ENCODE results near the gene IL1A.
A peak's percentile ranks its signal among the peaks of the same experiment; 100 is the strongest.

IL1A gene

GRCh38 chr2:112737542-112738232 lies 46.6 kb downstream of the IL1A start:
- no peaks in the 10 kb centered on the region for H3K27me3 ChIP-seq (ENCODE audit: control insufficient read depth in 1 of 2, insufficient read depth in 2 of 2, low read length in 2 of 2)
- H3K36me3 ChIP-seq (ENCODE audit: control insufficient read depth in 2 of 2, insufficient read depth in 2 of 2, low read length in 2 of 2): no peaks in the 10 kb centered on the region
- no peak overlapping the region for H3K4me3 ChIP-seq (ENCODE audit: low read length in 2 of 2)
- H3K27ac ChIP-seq (ENCODE audit: low read length): no peak overlapping the region
- no peaks in the 10 kb centered on the region for H3K9me3 ChIP-seq (ENCODE audit: control insufficient read depth in 2 of 2, low read length in 2 of 2)
- H3K4me1 ChIP-seq (ENCODE audit: control insufficient read depth, insufficient read depth, low read length): no peaks in the 10 kb centered on the region
- no peak overlapping the region for H3K9ac ChIP-seq (ENCODE audit: low read length in 2 of 2)

DNA sequence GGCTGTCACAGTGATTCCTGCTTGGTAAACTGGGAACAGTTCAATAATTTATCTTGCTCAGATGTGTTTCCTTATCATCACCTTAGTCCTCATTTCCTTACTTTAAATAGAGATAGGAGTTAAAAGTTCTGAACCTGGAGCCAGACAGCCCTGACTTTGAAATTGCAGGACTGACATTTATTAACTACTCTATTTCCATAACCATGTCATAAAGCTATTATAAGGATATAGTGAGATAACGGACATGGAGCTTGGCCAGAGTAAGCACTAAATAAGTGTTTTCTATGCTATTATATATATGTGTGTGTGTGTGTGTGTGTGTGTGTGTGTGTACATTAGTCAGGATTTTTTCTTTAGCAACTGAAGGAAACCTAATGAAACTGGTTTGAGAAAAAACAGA lies 50.4 kb downstream of the IL1A start:
- H3K9ac ChIP-seq (ENCODE audit: low read length in 2 of 2): no peak overlapping the region
- no peaks in the 10 kb centered on the region for H3K4me1 ChIP-seq (ENCODE audit: control insufficient read depth, insufficient read depth, low read length)
- no peaks in the 10 kb centered on the region for H3K36me3 ChIP-seq (ENCODE audit: control insufficient read depth in 2 of 2, insufficient read depth in 2 of 2, low read length in 2 of 2)
- no peak overlapping the region for H3K27ac ChIP-seq (ENCODE audit: low read length)
- no peaks in the 10 kb centered on the region for H3K27me3 ChIP-seq (ENCODE audit: control insufficient read depth in 1 of 2, insufficient read depth in 2 of 2, low read length in 2 of 2)
- H3K9me3 ChIP-seq (ENCODE audit: control insufficient read depth in 2 of 2, low read length in 2 of 2): no peaks in the 10 kb centered on the region
- no peak overlapping the region for H3K4me3 ChIP-seq (ENCODE audit: low read length in 2 of 2)

DNA sequence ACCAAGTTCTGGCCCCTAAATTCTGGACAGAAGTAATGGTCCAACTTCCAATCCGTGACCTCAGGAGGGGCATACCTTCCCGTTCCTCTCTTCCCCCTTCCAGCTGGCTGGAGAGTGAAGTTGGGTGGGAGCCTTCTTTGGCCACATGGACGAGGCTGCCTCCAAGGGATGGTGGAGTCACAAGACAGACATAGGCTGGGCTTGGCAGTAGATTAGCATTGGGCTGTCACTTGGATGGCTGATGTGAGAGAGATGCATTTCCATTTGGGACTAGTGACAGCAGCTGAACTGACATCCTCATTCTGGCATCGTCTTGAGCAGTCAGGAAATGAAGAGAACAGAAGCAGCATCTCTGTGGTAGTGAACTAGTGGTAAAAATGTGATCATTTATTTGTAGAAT lies 50.8 kb downstream of the IL1A start:
- H3K4me3 ChIP-seq (ENCODE audit: low read length in 2 of 2): no peak overlapping the region
- no peak overlapping the region for H3K27ac ChIP-seq (ENCODE audit: low read length)
- H3K4me1 ChIP-seq (ENCODE audit: control insufficient read depth, insufficient read depth, low read length): no peaks in the 10 kb centered on the region
- H3K9me3 ChIP-seq (ENCODE audit: control insufficient read depth in 2 of 2, low read length in 2 of 2): no peaks in the 10 kb centered on the region
- H3K36me3 ChIP-seq (ENCODE audit: control insufficient read depth in 2 of 2, insufficient read depth in 2 of 2, low read length in 2 of 2): no peaks in the 10 kb centered on the region
- no peak overlapping the region for H3K9ac ChIP-seq (ENCODE audit: low read length in 2 of 2)
- H3K27me3 ChIP-seq (ENCODE audit: control insufficient read depth in 1 of 2, insufficient read depth in 2 of 2, low read length in 2 of 2): no peaks in the 10 kb centered on the region

GRCh38 chr2:112731479-112731878 lies 52.8 kb downstream of the IL1A start:
- H3K4me3 ChIP-seq (ENCODE audit: low read length in 2 of 2): no peak overlapping the region
- H3K27me3 ChIP-seq (ENCODE audit: control insufficient read depth in 1 of 2, insufficient read depth in 2 of 2, low read length in 2 of 2): peaks cover 0 to 3% of the 10 kb centered on the region in 2 donors
- H3K27ac ChIP-seq (ENCODE audit: low read length): no peak overlapping the region
- H3K36me3 ChIP-seq (ENCODE audit: control insufficient read depth in 2 of 2, insufficient read depth in 2 of 2, low read length in 2 of 2): no peaks in the 10 kb centered on the region
- peaks cover 5% of the 10 kb centered on the region for H3K4me1 ChIP-seq (ENCODE audit: control insufficient read depth, insufficient read depth, low read length)
- no peaks in the 10 kb centered on the region for H3K9me3 ChIP-seq (ENCODE audit: control insufficient read depth in 2 of 2, low read length in 2 of 2)
- H3K9ac ChIP-seq (ENCODE audit: low read length in 2 of 2): no peak overlapping the region

DNA sequence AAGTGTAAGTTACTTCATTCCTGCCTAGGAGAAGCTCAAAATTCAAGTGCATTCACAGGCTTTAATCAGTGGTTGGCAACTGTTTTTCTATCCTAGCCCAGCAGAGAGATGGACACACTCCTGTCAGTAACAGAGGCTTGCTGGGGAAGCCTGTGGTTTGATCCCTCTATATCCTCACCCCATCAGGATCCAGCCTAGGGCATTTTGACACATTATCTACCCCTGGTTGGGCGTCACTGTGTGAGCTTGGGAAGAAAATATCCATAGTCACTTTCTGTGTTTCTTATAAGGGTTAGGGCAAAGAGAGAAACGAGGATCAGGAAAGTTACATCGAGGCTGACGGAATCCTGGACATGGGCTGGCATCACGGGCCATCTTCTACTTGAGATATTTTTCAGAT lies 53.5 kb downstream of the IL1A start:
- no peak overlapping the region for H3K27ac ChIP-seq (ENCODE audit: low read length)
- peaks cover 6% of the 10 kb centered on the region for H3K4me1 ChIP-seq (ENCODE audit: control insufficient read depth, insufficient read depth, low read length)
- H3K9ac ChIP-seq (ENCODE audit: low read length in 2 of 2): no peak overlapping the region
- no peaks in the 10 kb centered on the region for H3K9me3 ChIP-seq (ENCODE audit: control insufficient read depth in 2 of 2, low read length in 2 of 2)
- H3K4me3 ChIP-seq (ENCODE audit: low read length in 2 of 2): no peak overlapping the region
- no peaks in the 10 kb centered on the region for H3K36me3 ChIP-seq (ENCODE audit: control insufficient read depth in 2 of 2, insufficient read depth in 2 of 2, low read length in 2 of 2)
- H3K27me3 ChIP-seq (ENCODE audit: control insufficient read depth in 1 of 2, insufficient read depth in 2 of 2, low read length in 2 of 2): peaks cover 0 to 3% of the 10 kb centered on the region in 2 donors

DNA sequence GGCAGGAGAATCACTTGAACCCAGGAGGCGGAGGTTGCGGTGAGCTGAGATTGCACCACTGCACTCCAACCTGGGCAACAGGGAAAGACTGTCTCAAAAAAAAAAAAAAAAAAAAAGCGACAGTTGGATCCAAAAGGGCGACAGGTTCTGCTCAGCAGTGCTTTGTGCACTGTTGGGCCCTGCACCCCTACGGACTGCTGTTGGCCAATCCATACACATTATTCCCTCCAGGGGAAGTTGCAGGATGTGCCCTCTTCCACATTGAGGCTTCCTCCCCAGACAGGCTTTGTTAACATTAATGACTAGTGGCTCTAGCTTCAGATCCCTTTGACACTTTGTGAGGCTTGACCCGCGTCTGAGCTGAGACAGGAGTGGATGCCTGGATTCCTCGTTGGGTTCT lies 54.1 kb downstream of the IL1A start:
- no peak overlapping the region for H3K4me3 ChIP-seq (ENCODE audit: low read length in 2 of 2)
- H3K27ac ChIP-seq (ENCODE audit: low read length): no peak overlapping the region
- H3K4me1 ChIP-seq (ENCODE audit: control insufficient read depth, insufficient read depth, low read length): peaks cover 6% of the 10 kb centered on the region
- H3K9ac ChIP-seq (ENCODE audit: low read length in 2 of 2): no peak overlapping the region
- H3K9me3 ChIP-seq (ENCODE audit: control insufficient read depth in 2 of 2, low read length in 2 of 2): no peaks in the 10 kb centered on the region
- H3K27me3 ChIP-seq (ENCODE audit: control insufficient read depth in 1 of 2, insufficient read depth in 2 of 2, low read length in 2 of 2): peaks cover 0 to 3% of the 10 kb centered on the region in 2 donors
- no peaks in the 10 kb centered on the region for H3K36me3 ChIP-seq (ENCODE audit: control insufficient read depth in 2 of 2, insufficient read depth in 2 of 2, low read length in 2 of 2)

DNA sequence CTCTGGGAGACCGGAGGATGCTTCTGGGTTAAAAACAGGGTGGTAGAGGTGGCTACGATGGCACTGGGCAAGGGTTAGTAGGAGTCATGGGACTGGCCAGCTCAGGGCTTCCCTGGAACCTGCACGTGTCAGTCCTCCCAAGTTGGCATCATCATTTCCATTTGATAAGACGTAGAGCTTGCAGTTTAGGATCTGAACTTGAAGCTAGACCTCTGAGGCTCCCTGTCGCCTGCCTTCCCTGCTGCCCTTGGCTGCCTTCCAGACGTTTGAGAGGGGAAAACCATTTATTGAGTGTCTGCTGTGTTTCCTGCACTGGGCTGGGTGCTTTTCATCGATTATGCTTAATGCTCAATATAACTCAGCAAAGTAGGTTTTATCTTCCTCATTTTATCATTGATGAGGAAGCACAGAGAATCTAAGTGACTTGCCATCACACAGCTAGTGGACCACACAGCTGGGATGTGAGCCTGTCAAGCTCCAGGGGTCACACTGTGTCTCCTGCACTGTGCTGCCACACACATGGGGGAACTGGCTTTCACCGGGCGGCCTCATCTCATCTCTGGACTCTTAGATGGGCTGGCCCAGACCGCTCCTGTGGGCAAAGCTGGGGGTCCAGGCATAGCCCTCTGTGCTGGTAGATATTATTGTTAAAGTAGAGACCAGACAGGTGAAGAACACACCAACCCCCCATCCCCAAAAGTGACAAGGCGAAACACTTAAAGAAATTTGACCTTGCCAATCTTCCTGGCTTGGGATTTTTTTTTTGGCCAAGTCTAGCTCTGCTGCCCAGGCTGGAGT lies 55.7 kb downstream of the IL1A start:
- Histone ChIP-seq H3K9ac (ENCODE audit: low read length in 2 of 2) (no peak overlapping the region), H3K27me3 (ENCODE audit: control insufficient read depth in 1 of 2, insufficient read depth in 2 of 2, low read length in 2 of 2) (peaks cover 0 to 3% of the 10 kb centered on the region in 2 donors), H3K27ac (ENCODE audit: low read length) (no peak overlapping the region), H3K4me3 (ENCODE audit: low read length in 2 of 2) (no peak overlapping the region), H3K9me3 (ENCODE audit: control insufficient read depth in 2 of 2, low read length in 2 of 2) (no peaks in the 10 kb centered on the region), H3K36me3 (ENCODE audit: control insufficient read depth in 2 of 2, insufficient read depth in 2 of 2, low read length in 2 of 2) (no peaks in the 10 kb centered on the region), H3K4me1 (ENCODE audit: control insufficient read depth, insufficient read depth, low read length) (peaks cover 6% of the 10 kb centered on the region)

DNA sequence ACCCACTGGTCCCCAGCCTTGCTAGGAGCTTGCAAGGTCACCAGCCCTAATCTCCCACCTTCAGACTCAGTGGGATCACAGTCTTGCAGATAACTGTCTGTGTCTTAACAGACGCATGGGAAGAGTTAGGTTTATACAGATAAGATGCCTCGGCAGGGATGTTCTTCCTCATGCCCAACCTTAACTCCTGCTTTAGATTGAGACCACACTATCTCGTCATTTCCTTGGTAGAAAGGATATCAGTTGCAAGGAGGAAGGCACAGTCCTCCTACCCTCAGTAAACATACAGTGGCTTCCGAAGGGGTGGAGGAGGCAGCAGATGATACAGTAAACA lies 56.3 kb downstream of the IL1A start:
- H3K4me3 ChIP-seq (ENCODE audit: low read length in 2 of 2): no peak overlapping the region
- peaks cover 6% of the 10 kb centered on the region for H3K4me1 ChIP-seq (ENCODE audit: control insufficient read depth, insufficient read depth, low read length)
- H3K36me3 ChIP-seq (ENCODE audit: control insufficient read depth in 2 of 2, insufficient read depth in 2 of 2, low read length in 2 of 2): no peaks in the 10 kb centered on the region
- no peak overlapping the region for H3K9ac ChIP-seq (ENCODE audit: low read length in 2 of 2)
- no peak overlapping the region for H3K27ac ChIP-seq (ENCODE audit: low read length)
- peaks cover 0 to 3% of the 10 kb centered on the region in 2 donors for H3K27me3 ChIP-seq (ENCODE audit: control insufficient read depth in 1 of 2, insufficient read depth in 2 of 2, low read length in 2 of 2)
- H3K9me3 ChIP-seq (ENCODE audit: control insufficient read depth in 2 of 2, low read length in 2 of 2): no peaks in the 10 kb centered on the region

- no peak overlapping the region for H3K9ac ChIP-seq (ENCODE audit: low read length in 2 of 2)
- H3K27me3 ChIP-seq (ENCODE audit: control insufficient read depth in 1 of 2, insufficient read depth in 2 of 2, low read length in 2 of 2): peaks cover 0 to 3% of the 10 kb centered on the region in 2 donors
- H3K36me3 ChIP-seq (ENCODE audit: control insufficient read depth in 2 of 2, insufficient read depth in 2 of 2, low read length in 2 of 2): no peaks in the 10 kb centered on the region
Measured at GRCh38 chr2:112727276-112728028, 56.8 kb downstream of the IL1A start.

GRCh38 chr2:112726487-112727190 lies 57.7 kb downstream of the IL1A start:
- Histone ChIP-seq H3K9ac (ENCODE audit: low read length in 2 of 2) (peak overlapping the region in 1 of 2 donors; percentile 10), H3K4me3 (ENCODE audit: low read length in 2 of 2) (no peak overlapping the region), H3K4me1 (ENCODE audit: control insufficient read depth, insufficient read depth, low read length) (peaks cover 6% of the 10 kb centered on the region), H3K9me3 (ENCODE audit: control insufficient read depth in 2 of 2, low read length in 2 of 2) (no peaks in the 10 kb centered on the region), H3K27ac (ENCODE audit: low read length) (no peak overlapping the region), H3K36me3 (ENCODE audit: control insufficient read depth in 2 of 2, insufficient read depth in 2 of 2, low read length in 2 of 2) (no peaks in the 10 kb centered on the region), H3K27me3 (ENCODE audit: control insufficient read depth in 1 of 2, insufficient read depth in 2 of 2, low read length in 2 of 2) (peaks cover 0 to 3% of the 10 kb centered on the region in 2 donors)

More at GRCh38 chr2:112727276-112728028, 56.8 kb downstream of the IL1A start:
- Histone ChIP-seq H3K4me3 (ENCODE audit: low read length in 2 of 2) (no peak overlapping the region), H3K9me3 (ENCODE audit: control insufficient read depth in 2 of 2, low read length in 2 of 2) (no peaks in the 10 kb centered on the region), H3K4me1 (ENCODE audit: control insufficient read depth, insufficient read depth, low read length) (peaks cover 6% of the 10 kb centered on the region), H3K27ac (ENCODE audit: low read length) (no peak overlapping the region)
